A549 (cell line): ENCODE results near the gene FLNB. TPM values are rescaled to one million over a fixed set of nuclear protein-coding genes. Genes with fewer than 3 reads are reported as not detected.

Source experiments
- ATAC-seq, 2 experiments: fragments of 200-7000 bp in 1 of 2; fragments of >200 bp in 1 of 2; cut with Nextera tagmentation in 1 of 2; cut with Tn5 transposase in 1 of 2; 3 replicates each; pipeline versions ENCODE4 v1.8.0 to v1.9.1; 2018 to 2020; ENCODE audit warnings: mild to moderate bottlenecking in 1 of 2, moderate library complexity in 1 of 2
- CTCF ChIA-PET: fragments of 300-600 bp; sonication (Branson Sonifier 250); formaldehyde crosslinking; extraction: SDS; loops from one replicate; lab custom pipeline; 2021; ENCODE audit warnings: antibody characterized with exemption, inconsistent platforms; lab: Yijun Ruan, JAX
- POLR2A ChIA-PET: fragments of 350-600 bp; formaldehyde crosslinking; extraction: SDS; loops from one replicate; lab custom pipeline; 2021; ENCODE audit warnings: antibody characterized with exemption, inconsistent platforms; lab: Yijun Ruan, JAX
- DNase-seq, 2 experiments: peaks; one replicate each; pipeline versions ENCODE4 v3.0.0 to v3.0.0-alpha.2; 2011 to 2016; ENCODE audit warnings: low read depth in 1 of 2, low spot score in 1 of 2
- FAIRE-seq: peaks from 2 replicates; lab custom pipeline; 2011; peaks lifted over from hg19 to GRCh38; lab: Jason Lieb, UNC
- H3K27ac ChIP-seq, 2 experiments: fragments of >200 bp; sonication (Bioruptor Twin); formaldehyde crosslinking; 3 replicates each; pipeline ENCODE4 v1.5.1; 2016 to 2017
- H3K4me1 ChIP-seq: fragments of >200 bp; sonication (Bioruptor Twin); formaldehyde crosslinking; 3 replicates; pipeline ENCODE4 v1.6.1; 2016
- H3K4me2 ChIP-seq: fragments of >200 bp; sonication (Bioruptor Twin); formaldehyde crosslinking; 3 replicates; pipeline ENCODE4 v1.6.1; 2016
- H3K4me3 ChIP-seq: fragments of >200 bp; sonication (Bioruptor Twin); formaldehyde crosslinking; 3 replicates; pipeline ENCODE4 v1.5.1; 2016
- H3K9me3 ChIP-seq: fragments of >200 bp; sonication (Bioruptor Twin); formaldehyde crosslinking; 3 replicates; pipeline ENCODE4 v1.6.1; 2016
- BCL3 ChIP-seq: fragments of >200 bp; sonication (Bioruptor Twin); formaldehyde crosslinking; IDR thresholded peaks from 3 replicates; pipeline ENCODE4 v1.6.1; 2016
- BHLHE40 ChIP-seq: IDR thresholded peaks from 2 replicates; pipeline ENCODE4 v1.6.1; 2012; ENCODE audit warnings: low read depth, low read length, inconsistent platforms
- CHD4 ChIP-seq: fragments of 200-600 bp; sonication (generic); IDR thresholded peaks from 2 replicates; pipeline ENCODE4 v1.6.1; 2016; ENCODE audit warnings: antibody characterized with exemption, mild to moderate bottlenecking, borderline replicate concordance
- FOSL2 ChIP-seq, 2 experiments: fragments of 450-650 bp in 1 of 2; fragments of >200 bp in 1 of 2; sonication (Bioruptor Twin) in 1 of 2; formaldehyde crosslinking; IDR thresholded peaks; 2 replicates each; pipeline versions ENCODE4 v1.5.0 to v1.6.1; 2016 to 2020; ENCODE audit warnings: mild to moderate bottlenecking in 1 of 2, moderate library complexity in 1 of 2
- GATA3 ChIP-seq: IDR thresholded peaks from 2 replicates; pipeline ENCODE4 v1.6.1; 2012; ENCODE audit warnings: borderline replicate concordance
- JUN ChIP-seq, 2 experiments: fragments of >200 bp; sonication (Bioruptor Twin); formaldehyde crosslinking; IDR thresholded peaks; 2 replicates in 1 of 2; 3 replicates in 1 of 2; pipeline ENCODE4 v1.6.1; 2016 to 2017
- KDM1A ChIP-seq: fragments of 200-600 bp; sonication (generic); IDR thresholded peaks from 2 replicates; pipeline ENCODE4 v1.6.1; 2016; ENCODE audit warnings: low read depth, mild to moderate bottlenecking
- MAZ ChIP-seq: fragments of 150-350 bp; IDR thresholded peaks from 2 replicates; pipeline ENCODE4 v1.6.1; 2014; ENCODE audit warnings: antibody characterized with exemption, low read depth, low read length, borderline replicate concordance
- NFE2L2 ChIP-seq: fragments of 150-350 bp; conservative IDR thresholded peaks from 2 replicates; pipeline ENCODE4 v1.6.1; 2014; ENCODE audit warnings: low read length
- NR3C1 ChIP-seq: fragments of >200 bp; sonication (Bioruptor Twin); formaldehyde crosslinking; IDR thresholded peaks from 3 replicates; pipeline ENCODE4 v1.6.1; 2017
- POLR2AphosphoS2 ChIP-seq: conservative IDR thresholded peaks from 2 replicates; pipeline ENCODE4 v1.6.1; 2012; ENCODE audit warnings: low read length, improper control_type of control experiment, inconsistent platforms
- RAD21 ChIP-seq, 2 experiments: fragments of >200 bp in 1 of 2; sonication (Bioruptor Twin) in 1 of 2; formaldehyde crosslinking in 1 of 2; IDR thresholded peaks in 1 of 2; conservative IDR thresholded peaks in 1 of 2; 2 replicates in 1 of 2; 3 replicates in 1 of 2; pipeline ENCODE4 v1.6.1; 2012 to 2018; ENCODE audit warnings: inconsistent platforms in 1 of 2
- RFX5 ChIP-seq: fragments of 450-650 bp; IDR thresholded peaks from 2 replicates; pipeline ENCODE4 v1.7.1; 2014; ENCODE audit warnings: antibody characterized with exemption, mild to moderate bottlenecking, moderate library complexity
- ZSCAN20 ChIP-seq: fragments of 250-450 bp; sonication (Bioruptor Pico); IDR thresholded peaks from 2 replicates; pipeline ENCODE4 v1.8.0; 2022; ENCODE audit warnings: mild to moderate bottlenecking, moderate library complexity
- WGBS: methylation state at CpG from one replicate; pipeline ENCODE4 v1.1.6; 2017; ENCODE audit errors: missing lambda C conversion rate; 5-methylcytosine and 5-hydroxymethylcytosine counted together
- polyA plus RNA-seq, 4 experiments: library from polyadenylated mRNA; depleted of rRNA in 3 of 4; stranded (reverse); fragments of >200 nt; fragmentation: RNase III in 1 of 4; extraction: RNeasy Plus Mini Kit Qiagen cat#74134 plus additional on column Dnase treatment in 1 of 4; gene quantifications; 2 replicates in 3 of 4; 3 replicates in 1 of 4; pipeline ENCODE4 v1.2.3, GENCODE V29; 2011 to 2017

Gene FLNB
- polyA plus RNA-seq, 2 of the 4 experiments (the other 2 are of a cell fraction): 235 to 439 TPM

GRCh38 chr3:58179235-58180098, 171.2 kb downstream of the FLNB start:
- no peak for FAIRE-seq
- Histone ChIP-seq H3K9me3 (no peaks in the 10 kb centered on the region), H3K4me3 (no peak overlapping the region), H3K4me1 (peaks cover 60% of the 10 kb centered on the region), H3K27ac (peak overlapping the region in 1 of 2 experiments; percentile 98; a peak in 3 of 6 replicates), H3K4me2 (no peak overlapping the region)
- no peak for DNase-seq
- TF ChIP-seq BHLHE40 (no peak), MAZ (no peak), RFX5 (no peak), POLR2AphosphoS2 (peak; percentile 58; the same call in 1 of the 2 replicates)
- WGBS: 91% methylated on average over 6 of the region's 13 CpGs
- ATAC-seq: peak; percentile 1 to 2; a peak in 2 of 6 replicates
- ChIA-PET POLR2A (no interaction called here), CTCF (interaction anchor here (1.0 to 6.4 kb wide), 9 partner anchors 7 to 217 kb away, joined by 3 to 49 read pairs (median 11); partner anchors contain the start of genes HTD2 and RPP14)

- POLR2A ChIA-PET: no interaction called here
- Histone ChIP-seq H3K4me1 (peaks cover 51% of the 10 kb centered on the region), H3K27ac (peak overlapping the region; percentile 26 to 98; a peak in 4 of 6 replicates), H3K4me2 (0 out of 3 replicates have a peak overlapping the region, but pooled peaks have one; percentile 38), H3K9me3 (no peaks in the 10 kb centered on the region), H3K4me3 (no peak overlapping the region)
- no peak for DNase-seq
- CTCF ChIA-PET: interaction anchor here (1.0 to 6.4 kb wide), 6 partner anchors 10 to 126 kb away, joined by 3 to 49 read pairs (median 18); partner anchors contain the start of genes HTD2 and RPP14
- TF ChIP-seq GATA3: no peak
- no peak for TF ChIP-seq RAD21 (conservative IDR thresholded peaks at IDR 0.05 in 1 of 2, IDR thresholded peaks at IDR 0.05 in 1 of 2)
- no peak for TF ChIP-seq NR3C1
- no peak for TF ChIP-seq NFE2L2
- TF ChIP-seq BHLHE40: no peak
- TF ChIP-seq ZSCAN20 (CRISPR knock-in tag): no peak
- TF ChIP-seq CHD4: no peak
- WGBS: 90% methylated on average over 8 of the region's 12 CpGs
- FAIRE-seq: no peak
- 0 out of 6 replicates have a peak, but pooled peaks of 1 of the 2 experiments have one; percentile 0 for ATAC-seq
Observed at GRCh38 chr3:58180099-58180880, 172.1 kb downstream of the FLNB start.

GRCh38 chr3:58180940-58181587, 172.8 kb downstream of the FLNB start:
- peaks cover 44% of the 10 kb centered on the region for H3K4me1 ChIP-seq
- DNase-seq: no peak
- no peak for FAIRE-seq
- H3K9me3 ChIP-seq: no peaks in the 10 kb centered on the region
- H3K27ac ChIP-seq: peak overlapping the region; percentile 26 to 98; a peak in 3 of 6 replicates
- ChIA-PET POLR2A (no interaction called here), CTCF (interaction anchor here (1.0 to 6.4 kb wide), 5 partner anchors 9 to 125 kb away, joined by 3 to 26 read pairs (median 12); partner anchors contain the start of genes HTD2 and RPP14)
- TF ChIP-seq FOSL2 (IDR thresholded peaks at IDR 0.05) (no peak), FOSL2 (CRISPR knock-in tag; IDR thresholded peaks at IDR 0.05) (peak; percentile 44), BCL3 (no peak), POLR2AphosphoS2 (0 out of 2 replicates have a peak, but pooled peaks have one; percentile 71), RAD21 (conservative IDR thresholded peaks at IDR 0.05 in 1 of 2, IDR thresholded peaks at IDR 0.05 in 1 of 2) (no peak), KDM1A (peak; percentile 57; the same call in 1 of the 2 replicates), JUN (IDR thresholded peaks at IDR 0.05) (0 out of 5 replicates have a peak, but pooled peaks of 1 of the 2 experiments have one; percentile 20)
- peak overlapping the region; percentile 38; the same call in 2 of the 3 replicates for H3K4me2 ChIP-seq
- 69% methylated on average over 1 of the region's 1 CpG for WGBS
- H3K4me3 ChIP-seq: no peak overlapping the region
- ATAC-seq: no peak
